Ovary (tissue), 9 donors: ENCODE results near the gene KRTAP10-7. TPM values are rescaled to one million over a fixed set of nuclear protein-coding genes. Genes with fewer than 3 reads are reported as not detected.
"Not testable (repeated sequence)": the region's sequence is repeated elsewhere in the genome, so short reads cannot be mapped to it uniquely, and the experiment has no call there.

Source experiments
- DNase-seq, 5 donors: peaks; one replicate each; pipeline ENCODE4 v3.0.0-alpha.2; 2019 to 2020
- H3K27ac ChIP-seq, 2 donors: fragments of 200-600 bp; one replicate each; pipeline versions ENCODE4 v1.5.1 to v1.8.0; 2019 to 2022
- H3K27me3 ChIP-seq: fragments of 200-600 bp; one replicate; pipeline ENCODE4 v1.8.0; 2022
- H3K36me3 ChIP-seq: fragments of 200-600 bp; sonication (generic); one replicate; pipeline ENCODE4 v1.5.1; 2019
- H3K4me1 ChIP-seq: one replicate; pipeline ENCODE4 v1.8.1; 2013; ENCODE audit warnings: mild to moderate bottlenecking, moderate library complexity; ENCODE audit not compliant: insufficient read depth
- H3K4me3 ChIP-seq: fragments of 200-600 bp; sonication (generic); one replicate; pipeline ENCODE4 v1.5.1; 2017
- H3K9me3 ChIP-seq, 2 donors: fragments of 200-600 bp in 1 of 2; sonication (generic) in 1 of 2; one replicate each; pipeline versions ENCODE4 v1.5.1 to v1.8.1; 2013 to 2019; ENCODE audit warnings: mild to moderate bottlenecking in 1 of 2, moderate library complexity in 1 of 2
- EP300 ChIP-seq: sonication (generic); formaldehyde crosslinking; IDR thresholded peaks from one replicate; pipeline ENCODE4 v1.6.1; 2017; ENCODE audit warnings: antibody characterized with exemption
- POLR2A ChIP-seq: fragments of 450-650 bp; IDR thresholded peaks from one replicate; pipeline ENCODE4 v1.6.1; 2017; ENCODE audit warnings: antibody characterized with exemption, mild to moderate bottlenecking, moderate library complexity
- WGBS, 3 donors: extraction: QIAGEN DNeasy Blood & Tissue Kit in 1 of 3; methylation state at CpG; one replicate each; pipeline versions ENCODE4 v1.1.5 to v1.1.7; 2013 to 2017; 5-methylcytosine and 5-hydroxymethylcytosine counted together
- intact Hi-C, 4 donors: fragments of 100-400 bp; cut with DNase I; formaldehyde crosslinking; loops; one replicate each; pipeline versions ENCODE4 v1.11.0 to v1.15.1; 2022 to 2023
- polyA plus RNA-seq, 2 donors: library from polyadenylated mRNA; stranded (reverse); fragments of 200-250 nt in 1 of 2; fragments of 350-450 nt in 1 of 2; fragmentation: Illumina TruSeq in 1 of 2; extraction: RNeasy Lipid Tissue Mini Kit (QIAGEN cat#74804) in 1 of 2; gene quantifications; one replicate each; pipeline ENCODE4 v1.2.3, GENCODE V29; 2013 to 2014
- total RNA-seq, 7 donors: library from RNA; depleted of rRNA in 2 of 7; stranded (reverse); fragments of >200 nt in 2 of 7; fragmentation: NEBNext Ultra II Directional in 3 of 7; extraction: Animal tissue kit (Norgen Biotek cat#: 25700) in 3 of 7; gene quantifications; one replicate each; pipeline versions ENCODE4 v1.1.0 to v1.2.4, GENCODE V29; 2016 to 2023
- TF ChIP-seq, protein P1 (sequence below), 3 donors: fragments of 450-650 bp in 2 of 3; fragments of 200-600 bp in 1 of 3; IDR thresholded peaks; one replicate each; pipeline versions ENCODE4 v1.5.1 to v1.8.0; 2016 to 2022; ENCODE audit warnings: antibody characterized with exemption in 3 of 3, mild to moderate bottlenecking in 1 of 3
- donor health status: DM: no; HTN: no; CAD: no; lungs with moderate emphysema.
- donor health status: DM: no; HTN: no; CAD: no.
- donor health status: Bipolar disorder and iron deficiency.
- donor health status: DM: yes; HTN: yes; CAD: no.
- donor health status: DM: no; HTN: no; CAD: no.
- donor health status: DM: yes; HTN: yes; CAD: no.

Gene KRTAP10-7
- total and polyA plus RNA-seq, 9 donors: not detected

DNA sequence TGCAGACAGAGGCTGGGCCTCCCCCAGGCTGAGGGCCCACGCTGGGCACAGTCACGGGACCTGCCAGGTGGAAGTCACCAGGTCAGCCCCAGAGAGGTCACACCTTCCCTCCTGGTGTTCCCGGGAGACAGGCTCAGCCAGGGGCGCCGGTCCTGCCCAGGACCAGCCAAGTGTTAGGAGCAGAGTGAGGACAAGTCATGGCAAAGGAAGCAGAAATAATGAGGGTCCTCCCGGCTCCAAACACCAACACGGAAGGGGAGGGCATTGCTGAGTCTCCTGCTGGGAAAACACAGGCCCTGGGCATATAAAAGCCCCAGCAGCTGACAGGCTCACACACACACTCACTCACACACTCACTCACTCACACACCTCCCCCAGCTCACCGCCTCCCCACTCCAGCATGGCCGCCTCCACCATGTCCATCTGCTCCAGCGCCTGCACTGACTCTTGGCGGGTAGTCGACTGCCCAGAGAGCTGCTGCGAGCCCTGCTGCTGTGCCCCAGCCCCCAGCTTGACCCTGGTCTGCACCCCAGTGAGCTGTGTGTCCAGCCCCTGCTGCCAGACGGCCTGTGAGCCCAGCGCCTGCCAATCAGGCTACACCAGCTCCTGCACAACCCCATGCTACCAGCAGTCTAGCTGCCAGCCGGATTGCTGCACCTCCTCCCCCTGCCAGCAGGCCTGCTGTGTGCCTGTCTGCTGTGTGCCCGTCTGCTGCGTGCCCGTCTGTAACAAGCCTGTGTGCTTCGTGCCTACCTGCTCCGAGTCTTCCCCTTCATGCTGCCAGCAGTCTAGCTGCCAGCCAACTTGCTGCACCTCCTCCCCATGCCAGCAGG is 36.8 kb downstream of the KRTAP10-7 start, which contains the start of gene KRTAP10-10:
Gene KRTAP10-10, plus strand, starts transcription at position 339 of the 833 bp plus-strand sequence. Its CDS starts 62 bp downstream, at position 401.
- WGBS, 3 donors: 31 to 41% (median 40%) methylated on average over 14 to 21 of the region's 21 CpGs
- no peak within 1 kb of the TSS for H3K4me3 ChIP-seq
- H3K36me3 ChIP-seq: no peaks in the 10 kb centered on the region
- no peaks in the 10 kb centered on the region for H3K4me1 ChIP-seq
- no peaks in the 10 kb centered on the region for H3K9me3 ChIP-seq
- DNase-seq: no peak
- intact Hi-C loops: no loop called here
- H3K27ac ChIP-seq: no peak within 1 kb of the TSS
- no peaks in the 10 kb centered on the region for H3K27me3 ChIP-seq
- no peak for TF ChIP-seq POLR2A
- TF ChIP-seq, protein P1, sequence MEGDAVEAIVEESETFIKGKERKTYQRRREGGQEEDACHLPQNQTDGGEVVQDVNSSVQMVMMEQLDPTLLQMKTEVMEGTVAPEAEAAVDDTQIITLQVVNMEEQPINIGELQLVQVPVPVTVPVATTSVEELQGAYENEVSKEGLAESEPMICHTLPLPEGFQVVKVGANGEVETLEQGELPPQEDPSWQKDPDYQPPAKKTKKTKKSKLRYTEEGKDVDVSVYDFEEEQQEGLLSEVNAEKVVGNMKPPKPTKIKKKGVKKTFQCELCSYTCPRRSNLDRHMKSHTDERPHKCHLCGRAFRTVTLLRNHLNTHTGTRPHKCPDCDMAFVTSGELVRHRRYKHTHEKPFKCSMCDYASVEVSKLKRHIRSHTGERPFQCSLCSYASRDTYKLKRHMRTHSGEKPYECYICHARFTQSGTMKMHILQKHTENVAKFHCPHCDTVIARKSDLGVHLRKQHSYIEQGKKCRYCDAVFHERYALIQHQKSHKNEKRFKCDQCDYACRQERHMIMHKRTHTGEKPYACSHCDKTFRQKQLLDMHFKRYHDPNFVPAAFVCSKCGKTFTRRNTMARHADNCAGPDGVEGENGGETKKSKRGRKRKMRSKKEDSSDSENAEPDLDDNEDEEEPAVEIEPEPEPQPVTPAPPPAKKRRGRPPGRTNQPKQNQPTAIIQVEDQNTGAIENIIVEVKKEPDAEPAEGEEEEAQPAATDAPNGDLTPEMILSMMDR (IDR thresholded peaks at IDR 0.05): no peak
- TF ChIP-seq EP300: no peak

DNA sequence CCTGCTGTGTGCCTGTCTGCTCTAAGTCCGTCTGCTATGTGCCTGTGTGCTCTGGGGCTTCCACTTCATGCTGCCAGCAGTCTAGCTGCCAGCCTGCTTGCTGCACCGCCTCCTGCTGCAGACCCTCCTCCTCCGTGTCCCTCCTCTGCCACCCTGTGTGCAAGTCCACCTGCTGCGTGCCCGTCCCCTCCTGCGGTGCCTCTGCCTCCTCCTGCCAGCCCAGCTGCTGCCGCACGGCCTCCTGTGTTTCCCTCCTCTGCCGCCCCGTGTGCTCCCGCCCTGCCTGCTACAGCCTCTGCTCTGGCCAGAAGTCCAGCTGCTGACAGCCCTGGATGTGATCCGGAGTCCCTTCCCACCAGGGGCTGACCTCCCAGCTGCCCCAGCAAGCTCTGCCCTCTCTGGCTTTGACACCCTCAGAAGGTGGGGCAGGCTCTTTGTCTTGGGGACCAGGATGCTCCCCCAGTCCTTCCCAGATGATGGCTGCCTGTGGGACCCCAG is 37.5 kb downstream of the KRTAP10-7 start:
- not testable (repeated sequence) for DNase-seq, H3K9me3 ChIP-seq, H3K4me3 ChIP-seq, H3K36me3 ChIP-seq, H3K27me3 ChIP-seq, H3K27ac ChIP-seq, H3K4me1 ChIP-seq
- WGBS, 3 donors: 31 to 65% (median 34%) methylated on average over 8 to 12 of the region's 12 CpGs
- intact Hi-C loops: loop anchor here in 1 of 4 donors (2.0 kb wide), 1 partner anchor 47 kb away; no protein-coding TSS in a partner anchor

DNA sequence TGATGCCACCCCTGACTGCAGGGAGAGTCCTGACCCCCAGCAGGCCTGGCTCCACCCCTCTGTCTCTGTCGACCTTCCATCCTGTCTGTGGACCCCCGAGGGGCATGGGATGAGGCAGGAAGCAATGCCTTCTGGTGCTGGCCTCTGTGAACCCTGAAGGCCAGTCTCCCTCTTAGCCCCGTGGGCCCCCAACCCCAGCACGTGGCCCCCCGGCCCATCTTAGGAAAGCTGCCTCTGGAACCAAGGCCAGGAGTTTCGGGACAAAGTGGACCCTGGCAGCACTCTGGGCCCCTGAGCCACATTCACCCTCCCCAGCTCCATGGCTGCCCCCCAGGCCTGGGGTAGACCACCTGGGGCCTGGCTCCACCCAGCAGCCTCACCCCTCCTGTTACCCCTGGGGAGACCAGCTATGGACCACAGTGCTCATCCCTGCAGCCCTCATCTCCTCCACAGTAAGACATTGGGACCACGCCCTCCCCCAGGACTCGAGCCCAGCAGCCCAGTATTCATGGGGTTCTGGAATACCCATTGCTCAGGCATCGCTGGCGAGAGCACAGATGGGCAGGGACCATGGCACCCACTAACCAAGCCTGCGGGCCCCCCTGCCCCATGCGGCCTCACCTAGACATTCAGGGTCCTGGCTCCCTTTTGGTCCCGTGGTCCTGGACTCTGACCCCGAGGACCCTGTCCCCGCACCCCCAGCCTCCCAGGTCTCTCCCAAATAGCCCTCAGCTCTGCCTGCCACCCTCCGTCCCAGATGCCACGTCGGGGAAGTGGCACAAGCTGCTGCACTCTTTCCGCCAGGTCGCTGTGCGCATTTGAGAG is 38.3 kb downstream of the KRTAP10-7 start:
- H3K36me3 ChIP-seq, DNase-seq, H3K4me3 ChIP-seq, H3K9me3 ChIP-seq, H3K4me1 ChIP-seq, H3K27me3 ChIP-seq, H3K27ac ChIP-seq: not testable (repeated sequence)
- intact Hi-C loops: loop anchor here in 1 of 4 donors (2.0 kb wide), 1 partner anchor 48 kb away; no protein-coding TSS in a partner anchor
- 71 to 91% (median 77%) methylated on average over 16 to 21 of the region's 21 CpGs for WGBS, 3 donors

DNA sequence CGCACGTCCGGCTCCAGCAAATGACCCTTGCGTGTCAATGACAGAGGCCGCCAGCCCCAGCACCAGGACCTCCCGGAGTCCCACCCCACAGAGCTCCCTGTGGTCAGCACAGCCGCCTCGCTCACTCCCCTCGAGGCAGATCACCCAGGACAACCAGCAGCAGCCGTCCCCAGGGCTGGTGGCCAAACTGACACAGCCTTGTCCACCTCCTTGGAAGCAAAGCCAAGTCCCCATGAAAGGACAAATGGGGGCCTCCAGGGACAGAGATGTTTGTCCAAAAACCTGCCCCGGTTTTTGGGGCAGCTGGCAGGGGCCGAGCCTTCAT is 38.9 kb downstream of the KRTAP10-7 start:
- no peak overlapping the region for H3K27ac ChIP-seq
- H3K9me3 ChIP-seq: no peaks in the 10 kb centered on the region
- no peaks in the 10 kb centered on the region for H3K27me3 ChIP-seq
- intact Hi-C loops: loop anchor here in 1 of 4 donors (2.0 kb wide), 1 partner anchor 48 kb away; no protein-coding TSS in a partner anchor
- H3K4me3 ChIP-seq: no peak overlapping the region
- 74 to 81% (median 80%) methylated on average over 12 of the region's 12 CpGs for WGBS, 3 donors
- no peaks in the 10 kb centered on the region for H3K36me3 ChIP-seq
- no peaks in the 10 kb centered on the region for H3K4me1 ChIP-seq
- no peak for TF ChIP-seq POLR2A
- no peak for DNase-seq

DNA sequence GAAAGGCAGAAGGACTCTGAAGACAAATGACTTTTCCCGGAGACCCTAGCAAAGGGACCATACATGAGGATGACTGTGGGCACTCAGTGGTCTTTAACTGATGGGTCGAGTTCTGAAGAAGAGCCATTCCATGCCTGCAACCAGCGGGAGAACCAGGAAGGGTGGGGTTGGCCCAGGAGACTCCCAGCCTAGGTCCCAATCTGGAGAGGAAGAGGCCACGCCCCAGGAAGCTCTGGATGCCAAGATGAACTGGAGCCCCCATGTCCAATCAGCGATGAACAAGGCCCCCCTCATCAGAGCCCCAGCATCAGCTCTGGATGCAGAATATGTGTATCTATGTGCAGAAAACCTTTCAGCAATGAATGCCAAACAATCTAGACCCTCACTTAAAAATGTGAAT is 40.4 kb downstream of the KRTAP10-7 start:
- no peak for DNase-seq
- H3K36me3 ChIP-seq: no peaks in the 10 kb centered on the region
- no peak for TF ChIP-seq POLR2A
- TF ChIP-seq, protein P1 (IDR thresholded peaks at IDR 0.05): no peak
- TF ChIP-seq EP300: no peak
- H3K27me3 ChIP-seq: no peaks in the 10 kb centered on the region
- intact Hi-C loops: no loop called here
- no peak overlapping the region for H3K4me3 ChIP-seq
- no peaks in the 10 kb centered on the region for H3K9me3 ChIP-seq
- H3K4me1 ChIP-seq: no peaks in the 10 kb centered on the region
- WGBS, 3 donors: 87 to 91% (median 88%) methylated on average over 5 of the region's 5 CpGs
- no peak overlapping the region for H3K27ac ChIP-seq
